Body of pancreas (tissue), 4 donors: ENCODE results near the gene SMG9.

Source experiments
- CTCF ChIP-seq, 7 experiments: fragments of 450-650 bp in 4 of 7; fragments of 200-600 bp in 3 of 7; sonication (generic) in 3 of 7; IDR thresholded peaks; one replicate each; pipeline ENCODE4 v1.5.1; 2016 to 2019; ENCODE audit warnings: antibody characterized with exemption in 7 of 7
- POLR2A ChIP-seq, 3 donors: fragments of 450-650 bp; IDR thresholded peaks; one replicate each; pipeline ENCODE4 v1.6.1; 2016; ENCODE audit warnings: antibody characterized with exemption in 3 of 3, mild to moderate bottlenecking in 2 of 3

GRCh38 chr19:43727593-43727853 is 27.2 kb downstream of the SMG9 start:
- TF ChIP-seq CTCF (IDR thresholded peaks at IDR 0.05) (no peak), POLR2A (IDR thresholded peaks at IDR 0.05) (no peak)
